Astrocyte (in vitro differentiated cells and primary cell): ENCODE data around the gene TP53AIP1.
"Not testable (repeated sequence)": the region's sequence is repeated elsewhere in the genome, so short reads cannot be mapped to it uniquely, and the experiment has no call there.

ENCODE experiments used
- EZH2 ChIP-seq: IDR thresholded peaks from 2 replicates; pipeline ENCODE4 v1.6.1; 2012; ENCODE audit warnings: mild to moderate bottlenecking, low read length, inconsistent platforms; ENCODE audit not compliant: insufficient read depth
- TF ChIP-seq, protein P1 (sequence below): IDR thresholded peaks from 2 replicates; pipeline ENCODE4 v1.5.1; 2011; ENCODE audit warnings: low read depth, mild to moderate bottlenecking, inconsistent platforms, low read length, moderate library complexity; ENCODE audit not compliant: insufficient read depth

DNA sequence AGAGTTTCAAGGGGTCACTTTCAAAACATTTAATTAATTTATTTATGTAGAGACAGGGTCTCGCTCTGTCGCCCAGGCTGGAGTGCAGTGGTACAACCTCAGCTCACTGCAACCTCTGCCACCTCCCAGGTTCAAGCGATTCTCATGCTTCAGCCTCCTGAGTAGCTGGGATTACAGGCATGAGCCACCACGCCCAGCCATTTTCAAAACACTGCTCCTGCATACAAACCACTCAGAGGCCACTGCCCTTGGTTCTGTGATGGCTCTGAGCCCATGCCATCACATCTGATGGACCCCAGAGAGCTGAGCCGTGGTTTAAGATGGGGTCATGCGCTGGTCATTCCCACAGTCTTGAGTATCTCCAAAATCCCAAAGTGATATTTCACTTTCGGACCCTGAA lies 23.0 kb downstream of the TP53AIP1 start:
- TF ChIP-seq, protein P1, sequence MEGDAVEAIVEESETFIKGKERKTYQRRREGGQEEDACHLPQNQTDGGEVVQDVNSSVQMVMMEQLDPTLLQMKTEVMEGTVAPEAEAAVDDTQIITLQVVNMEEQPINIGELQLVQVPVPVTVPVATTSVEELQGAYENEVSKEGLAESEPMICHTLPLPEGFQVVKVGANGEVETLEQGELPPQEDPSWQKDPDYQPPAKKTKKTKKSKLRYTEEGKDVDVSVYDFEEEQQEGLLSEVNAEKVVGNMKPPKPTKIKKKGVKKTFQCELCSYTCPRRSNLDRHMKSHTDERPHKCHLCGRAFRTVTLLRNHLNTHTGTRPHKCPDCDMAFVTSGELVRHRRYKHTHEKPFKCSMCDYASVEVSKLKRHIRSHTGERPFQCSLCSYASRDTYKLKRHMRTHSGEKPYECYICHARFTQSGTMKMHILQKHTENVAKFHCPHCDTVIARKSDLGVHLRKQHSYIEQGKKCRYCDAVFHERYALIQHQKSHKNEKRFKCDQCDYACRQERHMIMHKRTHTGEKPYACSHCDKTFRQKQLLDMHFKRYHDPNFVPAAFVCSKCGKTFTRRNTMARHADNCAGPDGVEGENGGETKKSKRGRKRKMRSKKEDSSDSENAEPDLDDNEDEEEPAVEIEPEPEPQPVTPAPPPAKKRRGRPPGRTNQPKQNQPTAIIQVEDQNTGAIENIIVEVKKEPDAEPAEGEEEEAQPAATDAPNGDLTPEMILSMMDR = not testable (repeated sequence)
- TF ChIP-seq EZH2 = not testable (repeated sequence)
